HG02885 (cell line): Measurements from ENCODE around the gene SLC1A2.

Experiments
- ATAC-seq: cut with Tn5 transposase; IDR thresholded peaks from one replicate; pipeline ENCODE4 v1.9.1; 2021; ENCODE audit warnings: mild to moderate bottlenecking; ENCODE audit not compliant: unreplicated experiment, poor library complexity

The SLC1A2 gene

GRCh38 chr11:35256296-35256695, 163.1 kb downstream of the SLC1A2 start:
- no peak for ATAC-seq

- no peak for ATAC-seq
Measured at GRCh38 chr11:35255514-35255913, 163.8 kb downstream of the SLC1A2 start.

GRCh38 chr11:35253237-35253636, 166.1 kb downstream of the SLC1A2 start:
- no peak for ATAC-seq

GRCh38 chr11:35250621-35251020, 168.7 kb downstream of the SLC1A2 start:
- ATAC-seq, result no peak

GRCh38 chr11:35250192-35250591, 169.2 kb downstream of the SLC1A2 start:
- ATAC-seq, result no peak

- no peak for ATAC-seq
Measured at GRCh38 chr11:35248558-35249323, 170.6 kb downstream of the SLC1A2 start.

GRCh38 chr11:35247863-35248262, 171.5 kb downstream of the SLC1A2 start:
- ATAC-seq, result no peak

- no peak for ATAC-seq
Measured at GRCh38 chr11:35247428-35247827, 171.9 kb downstream of the SLC1A2 start.

- ATAC-seq, result no peak
Measured at GRCh38 chr11:35246745-35247144, 172.6 kb downstream of the SLC1A2 start.

GRCh38 chr11:35245786-35246185, 173.6 kb downstream of the SLC1A2 start:
- no peak for ATAC-seq

- no peak for ATAC-seq
Measured at GRCh38 chr11:35245056-35245455, 174.3 kb downstream of the SLC1A2 start.

GRCh38 chr11:35243774-35244173, 175.6 kb downstream of the SLC1A2 start:
- ATAC-seq, result no peak

GRCh38 chr11:35242412-35243242, 176.7 kb downstream of the SLC1A2 start:
- no peak for ATAC-seq

GRCh38 chr11:35241531-35241930, 177.8 kb downstream of the SLC1A2 start:
- no peak for ATAC-seq

- no peak for ATAC-seq
Measured at GRCh38 chr11:35241083-35241482, 178.3 kb downstream of the SLC1A2 start.

- no peak for ATAC-seq
Measured at GRCh38 chr11:35239471-35240075, 179.8 kb downstream of the SLC1A2 start.

GRCh38 chr11:35238882-35239281, 180.5 kb downstream of the SLC1A2 start:
- no peak for ATAC-seq

GRCh38 chr11:35237860-35238715, 181.3 kb downstream of the SLC1A2 start:
- no peak for ATAC-seq

GRCh38 chr11:35237351-35237750, 182.0 kb downstream of the SLC1A2 start:
- no peak for ATAC-seq

- ATAC-seq, result no peak
Measured at GRCh38 chr11:35236667-35237003, 182.7 kb downstream of the SLC1A2 start.
